K562 (cell line): ENCODE measurements around the gene PLD3. TPM values are rescaled to one million over a fixed set of nuclear protein-coding genes. Genes with fewer than 3 reads are reported as not detected.

ENCODE experiments used
- ATAC-seq: fragments of 200-7000 bp; cut with Tn5 transposase; 3 replicates; pipeline ENCODE4 v1.9.1; 2020; ENCODE audit warnings: moderate library complexity
- BruUV-seq: library from RNA; stranded (reverse); fragments of 400-500 nt; replicated peaks from 2 replicates; lab custom pipeline; 2021; lab: Mats Ljungman, UMichigan
- CTCF ChIA-PET: fragments of 300-600 bp; formaldehyde crosslinking; extraction: SDS; loops from one replicate; lab custom pipeline; 2021; ENCODE audit warnings: low intra/inter-chr PET ratio; lab: Yijun Ruan, JAX
- POLR2A ChIA-PET: fragments of 300-600, 350-650 bp; sonication (Branson Sonifier 250); formaldehyde crosslinking; extraction: SDS; loops from one replicate; lab custom pipeline; 2021; ENCODE audit warnings: antibody characterized with exemption, inconsistent platforms; lab: Yijun Ruan, JAX
- DNase-seq, 4 experiments: peaks; one replicate each; pipeline versions ENCODE4 v3.0.0 to v3.0.0-alpha.2; 2011 to 2018; ENCODE audit warnings: low spot score in 3 of 4, mixed read lengths in 3 of 4; ENCODE audit errors: extremely low read depth in 1 of 4
- FAIRE-seq: peaks from 2 replicates; lab custom pipeline; 2011; peaks lifted over from hg19 to GRCh38; lab: Jason Lieb, UNC
- H2AFZ ChIP-seq: 2 replicates; pipeline ENCODE4 v1.6.0; 2011; ENCODE audit warnings: low read depth, low read length, control low read depth, inconsistent platforms
- H3K27ac ChIP-seq: fragments of 200-600 bp; 3 replicates; pipeline ENCODE4 v1.8.0; 2011; ENCODE audit warnings: low read depth, mild to moderate bottlenecking, control low read depth, inconsistent platforms, low read length, moderate library complexity, mixed read lengths; ENCODE audit errors: extremely low read depth
- H3K27me3 ChIP-seq, 2 experiments: fragments of 300-600 bp in 1 of 2; 2 replicates in 1 of 2; 3 replicates in 1 of 2; pipeline versions ENCODE4 v1.6.0 to v1.8.0; 2011; ENCODE audit warnings: inconsistent platforms in 2 of 2, low read length in 2 of 2, mild to moderate bottlenecking in 1 of 2, mixed read lengths in 1 of 2, moderate library complexity in 1 of 2; ENCODE audit not compliant: control insufficient read depth in 2 of 2, insufficient read depth in 2 of 2
- H3K36me3 ChIP-seq: fragments of 300-600 bp; 3 replicates; pipeline ENCODE4 v1.8.0; 2011; ENCODE audit warnings: mild to moderate bottlenecking, low read length, inconsistent platforms; ENCODE audit not compliant: control insufficient read depth, insufficient read depth
- H3K4me1 ChIP-seq, 2 experiments: fragments of 200-600 bp in 1 of 2; replicated peaks in 1 of 2; 2 replicates in 1 of 2; 3 replicates in 1 of 2; pipeline versions ENCODE4 v1.5.1 to v1.8.0; 2011; ENCODE audit warnings: inconsistent platforms in 2 of 2, low read length in 2 of 2, mild to moderate bottlenecking in 1 of 2, mixed read lengths in 1 of 2, moderate library complexity in 1 of 2; ENCODE audit not compliant: control insufficient read depth in 2 of 2, insufficient read depth in 2 of 2
- H3K4me2 ChIP-seq: 2 replicates; pipeline ENCODE4 v1.6.1; 2011; ENCODE audit warnings: low read length, control low read depth, inconsistent platforms, mixed read lengths; ENCODE audit not compliant: insufficient read depth
- H3K4me3 ChIP-seq: fragments of 200-600 bp; sonication (generic), shearing (Covaris generic); 2 replicates; pipeline ENCODE4 v1.5.1; 2016; ENCODE audit warnings: control low read depth, inconsistent platforms
- H3K79me2 ChIP-seq: fragments of 200-600 bp; 3 replicates; pipeline ENCODE4 v1.8.0; 2011; ENCODE audit warnings: low read length, inconsistent platforms; ENCODE audit not compliant: control insufficient read depth, insufficient read depth
- H3K9ac ChIP-seq, 2 experiments: 2 replicates each; pipeline versions ENCODE4 v1.6.0 to v1.6.1; 2011; ENCODE audit warnings: low read depth in 2 of 2, low read length in 2 of 2, control low read depth in 1 of 2, inconsistent platforms in 1 of 2, mild to moderate bottlenecking in 1 of 2, mixed read lengths in 1 of 2; ENCODE audit not compliant: insufficient read depth in 1 of 2
- H3K9me1 ChIP-seq: one replicate; pipeline ENCODE4 v1.6.0; 2011; ENCODE audit warnings: inconsistent platforms, mild to moderate bottlenecking, low read length, moderate library complexity; ENCODE audit not compliant: control insufficient read depth, insufficient read depth
- H3K9me3 ChIP-seq: replicated peaks from 2 replicates; pipeline ENCODE4 v1.5.1; 2011; ENCODE audit warnings: low read depth, low read length, inconsistent platforms; ENCODE audit not compliant: control insufficient read depth, insufficient read depth
- H4K20me1 ChIP-seq: replicated peaks from 2 replicates; pipeline ENCODE4 v1.6.1; 2011; ENCODE audit warnings: low read length, inconsistent platforms, mixed read lengths; ENCODE audit not compliant: control insufficient read depth, insufficient read depth
- ETV6 ChIP-seq, 3 experiments: fragments of 150-350 bp in 1 of 3; sonication (generic) in 1 of 3; formaldehyde crosslinking in 1 of 3; IDR thresholded peaks; 2 replicates each; pipeline versions ENCODE4 v1.6.1 to v1.8.0; 2014 to 2022; ENCODE audit warnings: borderline replicate concordance in 2 of 3, low read depth in 2 of 3, antibody characterized with exemption in 1 of 3, low read length in 1 of 3, mild to moderate bottlenecking in 1 of 3, missing genetic modification reagents in 1 of 3
- KDM4B ChIP-seq, 2 experiments: fragments of 450-650 bp in 1 of 2; sonication (generic) in 1 of 2; IDR thresholded peaks; 2 replicates each; pipeline ENCODE4 v1.6.1; 2016 to 2017; ENCODE audit warnings: borderline replicate concordance in 2 of 2, antibody characterized with exemption in 1 of 2, low read depth in 1 of 2, mild to moderate bottlenecking in 1 of 2
- NCOA2 ChIP-seq, 2 experiments: fragments of 450-650 bp; IDR thresholded peaks; 2 replicates each; pipeline ENCODE4 v1.6.1; 2018; ENCODE audit warnings: mild to moderate bottlenecking in 2 of 2, moderate library complexity in 1 of 2; ENCODE audit not compliant: partially characterized antibody in 2 of 2
- NR3C1 ChIP-seq: sonication (generic); formaldehyde crosslinking; IDR thresholded peaks from 2 replicates; pipeline ENCODE4 v1.8.1; 2022; ENCODE audit warnings: missing genetic modification reagents
- PATZ1 ChIP-seq: fragments of 250-450 bp; sonication (Bioruptor Pico); IDR thresholded peaks from 2 replicates; pipeline ENCODE4 v1.5.0; 2020; ENCODE audit warnings: mild to moderate bottlenecking, borderline replicate concordance
- ZBTB11 ChIP-seq, 3 experiments: fragments of 200-800 bp in 1 of 3; fragments of 250-450 bp in 1 of 3; fragments of 450-650 bp in 1 of 3; sonication (Bioruptor Pico) in 1 of 3; sonication (Bioruptor generic) in 1 of 3; formaldehyde crosslinking in 1 of 3; IDR thresholded peaks; 2 replicates each; pipeline versions ENCODE4 v1.6.1 to v1.8.0; 2016 to 2022; ENCODE audit warnings: mild to moderate bottlenecking in 2 of 3, missing genetic modification characterization in 2 of 3, missing compliant biosample characterization in 1 of 3, moderate library complexity in 1 of 3
- ZNF175 ChIP-seq: fragments of 200-800 bp; sonication (Bioruptor generic); IDR thresholded peaks from 2 replicates; pipeline ENCODE4 v1.6.1; 2016; ENCODE audit warnings: low read depth, mild to moderate bottlenecking, missing genetic modification characterization, missing compliant biosample characterization
- ZNF695 ChIP-seq: fragments of 450-650 bp; formaldehyde crosslinking; IDR thresholded peaks from 2 replicates; pipeline ENCODE4 v1.4.0; 2020; ENCODE audit warnings: mild to moderate bottlenecking, moderate library complexity
- whole genome bisulfite sequencing: fragments of 100-300 bp; shearing (Covaris generic); methylation state at CpG from one replicate; pipeline ENCODE4 v1.1.6; 2016; ENCODE audit warnings: low coverage, mixed read lengths; ENCODE audit not compliant: insufficient coverage; ENCODE audit errors: missing lambda C conversion rate; 5-methylcytosine and 5-hydroxymethylcytosine counted together
- in situ Hi-C: fragments of 300-500 bp; cut with MboI; formaldehyde crosslinking; loops from 4 replicates; pipeline ENCODE4 v1.15.0; 2018; ENCODE audit warnings: inconsistent platforms, mixed read lengths
- intact Hi-C: fragments of 100-400 bp; cut with micrococcal nuclease; formaldehyde crosslinking; loops from 2 replicates; pipeline ENCODE4 v1.14.2; 2022
- polyA plus RNA-seq, 8 experiments: library from polyadenylated mRNA; depleted of rRNA in 4 of 8; stranded (reverse) in 5 of 8; unstranded in 3 of 8; fragments of >200 nt; fragmentation: Nextera tagmentation in 2 of 8; fragmentation: Illumina TruSeq in 1 of 8; extraction: Ambion mirVana in 2 of 8; extraction: Trizol in 1 of 8; gene quantifications; 2 replicates each; pipeline versions ENCODE4 v1.2.1 to v1.2.3, GENCODE V29; 2011 to 2014; ENCODE audit warnings: inconsistent platforms in 1 of 8, missing spikeins in 1 of 8
- total RNA-seq, 7 experiments: library from RNA; depleted of rRNA in 6 of 7; stranded (reverse); fragments of >200 nt in 6 of 7; fragmentation: Illumina TruSeq in 2 of 7; extraction: Trizol in 2 of 7; gene quantifications; 2 replicates each; pipeline versions ENCODE4 v1.2.1 to v1.2.3, GENCODE V29; 2011 to 2021; ENCODE audit warnings: low replicate concordance in 1 of 7

The PLD3 gene
- total and polyA plus RNA-seq, 9 of the 15 experiments (the other 6 are each of a cell fraction or from before 2014, with no cell fraction given), result 2.3 to 128 (median 72.7) TPM

- in situ Hi-C loops, result no loop called here
- H3K36me3 ChIP-seq, result peaks cover 18% of the 10 kb centered on the region; the same call in 2 of the 3 replicates
- H3K79me2 ChIP-seq, result no peaks in the 10 kb centered on the region
- intact Hi-C loops, result no loop called here
- no peak overlapping the region for H3K27ac ChIP-seq
- H3K9me3 ChIP-seq, result no peaks in the 10 kb centered on the region
- POLR2A ChIA-PET, result interaction anchor here (0.6 to 1.3 kb wide), 3 partner anchors 9 to 21 kb away, joined by 3 read pairs; no protein-coding TSS in a partner anchor
- no peaks in the 10 kb centered on the region for H3K27me3 ChIP-seq
- no peak overlapping the region for H2AFZ ChIP-seq
- WGBS, result 15% methylated on average over 2 of the region's 2 CpGs
- no peak overlapping the region for H3K4me3 ChIP-seq
- FAIRE-seq (no peak), DNase-seq (no peak), ATAC-seq (no peak)
- no peak overlapping the region for H3K4me2 ChIP-seq
- no TSS peak for BruUV-seq
- H3K9ac ChIP-seq, result no peak overlapping the region
- H3K9me1 ChIP-seq, result peaks cover 4% of the 10 kb centered on the region
- no peaks in the 10 kb centered on the region; a peak in 1 of 5 replicates for H3K4me1 ChIP-seq
- H4K20me1 ChIP-seq, result no peaks in the 10 kb centered on the region
- CTCF ChIA-PET, result no interaction called here
- TF ChIP-seq ETV6 (IDR thresholded peaks at IDR 0.05; ENCODE audit: borderline replicate concordance in 1 of 2, low read depth in 2 of 2, low read length in 1 of 2) (no peak), ETV6 (CRISPR knock-in tag; IDR thresholded peaks at IDR 0.05; ENCODE audit: borderline replicate concordance) (no peak), NCOA2 (IDR thresholded peaks at IDR 0.05; ENCODE audit: partially characterized antibody in 2 of 2) (no peak), NR3C1 (CRISPR knock-in tag) (no peak), PATZ1 (no peak), ZNF175 (CRISPR knock-in tag) (no peak), ZBTB11 (CRISPR knock-in tag; IDR thresholded peaks at IDR 0.05) (no peak), KDM4B (IDR thresholded peaks at IDR 0.05; ENCODE audit: borderline replicate concordance in 2 of 2, low read depth in 1 of 2) (no peak), ZNF695 (CRISPR knock-in tag) (no peak)
Measured at GRCh38 chr19:40314656-40315055, 33.8 kb upstream of the PLD3 start.
